COR-L47 (cell line): ENCODE results near the gene HSD3B7.
A peak's percentile ranks its signal among the peaks of the same experiment; 100 is the strongest.

Experiments used
- DNase-seq: peaks from one replicate; lab custom pipeline; 2025; lab: John Stamatoyannopoulos, UW

HSD3B7 gene

GRCh38 chr16:30983898-30984610 lies 953 bp upstream of the HSD3B7 start:
- DNase-seq = no peak

- peak; percentile 70 for DNase-seq
Observed at GRCh38 chr16:30985401-30986128, 558 bp downstream of the HSD3B7 start.

- no peak for DNase-seq
Observed at GRCh38 chr16:30986129-30986991, 1.4 kb downstream of the HSD3B7 start.

- no peak for DNase-seq
Observed at GRCh38 chr16:30987581-30988190, 2.7 kb downstream of the HSD3B7 start.

- no peak for DNase-seq
Observed at GRCh38 chr16:30989469-30990047, 4.6 kb downstream of the HSD3B7 start.

- DNase-seq = no peak
Observed at GRCh38 chr16:30990105-30990504, 5.1 kb downstream of the HSD3B7 start.

GRCh38 chr16:30991052-30991451 lies 6.0 kb downstream of the HSD3B7 start:
- no peak for DNase-seq

- no peak for DNase-seq
Observed at GRCh38 chr16:30992276-30992780, 7.3 kb downstream of the HSD3B7 start.

GRCh38 chr16:30992931-30993816 lies 8.2 kb downstream of the HSD3B7 start:
- no peak for DNase-seq

- no peak for DNase-seq
Observed at GRCh38 chr16:30995927-30996323, 10.9 kb downstream of the HSD3B7 start.

GRCh38 chr16:30996324-30996984 lies 11.4 kb downstream of the HSD3B7 start:
- no peak for DNase-seq

- DNase-seq = peak; percentile 34
Observed at GRCh38 chr16:30996985-30997724, 12.1 kb downstream of the HSD3B7 start.

GRCh38 chr16:30997725-30998711 lies 13.0 kb downstream of the HSD3B7 start:
- no peak for DNase-seq

- DNase-seq = no peak
Observed at GRCh38 chr16:30998852-30999761, 14.1 kb downstream of the HSD3B7 start.

- no peak for DNase-seq
Observed at GRCh38 chr16:31000671-31001382, 15.8 kb downstream of the HSD3B7 start.

- DNase-seq = no peak
Observed at GRCh38 chr16:31001507-31002249, 16.7 kb downstream of the HSD3B7 start.
